Measurements from ENCODE around the gene TAPBP.

The TAPBP gene

GRCh38 chr6:33320315-33321181, 6.7 kb upstream of the TAPBP start:
- H3K9me3 ChIP-seq (ENCODE audit: low read length) = no peaks in the 10 kb centered on the region
- H2AFZ ChIP-seq (ENCODE audit: low read length) = no peak overlapping the region
- H3K9me2 ChIP-seq (ENCODE audit: low read depth, low read length) = no peaks in the 10 kb centered on the region
- H3K27me3 ChIP-seq (ENCODE audit: insufficient read depth, low read length) = no peaks in the 10 kb centered on the region
- peaks cover 32% of the 10 kb centered on the region for H3K36me3 ChIP-seq (ENCODE audit: insufficient read depth, low read length)
- H3K27ac ChIP-seq (ENCODE audit: low read depth, low read length, poor library complexity, severe bottlenecking) = peak overlapping the region; percentile 97
- no peaks in the 10 kb centered on the region for H4K20me1 ChIP-seq (ENCODE audit: insufficient read depth, low read length)
- TF ChIP-seq CTCF (IDR thresholded peaks at IDR 0.05; ENCODE audit: low read length) (no peak), EZH2 (IDR thresholded peaks at IDR 0.05; ENCODE audit: borderline replicate concordance, low read length) (no peak)
- peaks cover 65% of the 10 kb centered on the region for H3K4me1 ChIP-seq (ENCODE audit: insufficient read depth, low read length, severe bottlenecking)
- H3K79me2 ChIP-seq (ENCODE audit: insufficient read depth, low read length) = peaks cover 10% of the 10 kb centered on the region; the same call in 1 of the 2 replicates
- H3K4me2 ChIP-seq (ENCODE audit: low read length) = peak overlapping the region; percentile 93
- peak overlapping the region; percentile 95 for H3K9ac ChIP-seq (ENCODE audit: low read length)
- peaks cover 8% of the 10 kb centered on the region; the same call in 1 of the 2 replicates for H3F3A ChIP-seq (ENCODE audit: insufficient read depth, low read length)
- peak overlapping the region; percentile 83 for H3K4me3 ChIP-seq (ENCODE audit: low read depth, low read length, poor library complexity, severe bottlenecking)

DNA sequence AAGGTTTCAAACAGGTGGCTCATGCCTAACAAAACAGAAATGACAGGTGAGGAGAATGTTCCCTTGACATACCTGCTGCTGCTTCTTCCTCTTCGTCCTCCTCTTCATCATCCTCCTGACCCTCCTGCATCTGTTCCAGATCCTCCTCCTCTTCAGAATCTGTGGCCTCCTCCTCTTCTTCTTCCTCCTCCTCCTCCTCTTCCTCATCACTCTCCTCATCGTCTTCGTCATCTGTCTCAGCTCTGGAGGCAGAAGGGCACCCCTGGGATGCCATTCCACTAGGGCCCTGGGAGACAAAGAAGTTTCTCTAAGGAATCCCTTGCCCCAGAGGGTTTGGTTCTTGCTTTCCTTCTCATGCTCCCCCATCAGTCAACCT, 6.0 kb upstream of the TAPBP start:
- H3K27ac ChIP-seq (ENCODE audit: low read depth, low read length, poor library complexity, severe bottlenecking) = peak overlapping the region; percentile 97
- no peak overlapping the region for H3K4me3 ChIP-seq (ENCODE audit: low read depth, low read length, poor library complexity, severe bottlenecking)
- H3K79me2 ChIP-seq (ENCODE audit: insufficient read depth, low read length) = peaks cover 10% of the 10 kb centered on the region; the same call in 1 of the 2 replicates
- peak overlapping the region; percentile 93; the same call in 1 of the 2 replicates for H3K4me2 ChIP-seq (ENCODE audit: low read length)
- peaks cover 8% of the 10 kb centered on the region; the same call in 1 of the 2 replicates for H3F3A ChIP-seq (ENCODE audit: insufficient read depth, low read length)
- H3K9me3 ChIP-seq (ENCODE audit: low read length) = no peaks in the 10 kb centered on the region
- TF ChIP-seq EZH2 (IDR thresholded peaks at IDR 0.05; ENCODE audit: borderline replicate concordance, low read length) (no peak), CTCF (IDR thresholded peaks at IDR 0.05; ENCODE audit: low read length) (no peak)
- no peaks in the 10 kb centered on the region for H3K9me2 ChIP-seq (ENCODE audit: low read depth, low read length)
- no peaks in the 10 kb centered on the region for H3K27me3 ChIP-seq (ENCODE audit: insufficient read depth, low read length)
- H3K36me3 ChIP-seq (ENCODE audit: insufficient read depth, low read length) = peaks cover 32% of the 10 kb centered on the region
- peaks cover 59% of the 10 kb centered on the region for H3K4me1 ChIP-seq (ENCODE audit: insufficient read depth, low read length, severe bottlenecking)
- no peaks in the 10 kb centered on the region for H4K20me1 ChIP-seq (ENCODE audit: insufficient read depth, low read length)
- H2AFZ ChIP-seq (ENCODE audit: low read length) = no peak overlapping the region
- H3K9ac ChIP-seq (ENCODE audit: low read length) = no peak overlapping the region

GRCh38 chr6:33318426-33319073, 4.7 kb upstream of the TAPBP start:
- Histone ChIP-seq H3K9me2 (ENCODE audit: low read depth, low read length) (no peaks in the 10 kb centered on the region), H3K4me3 (ENCODE audit: low read depth, low read length, poor library complexity, severe bottlenecking) (peak overlapping the region; percentile 66), H3K9me3 (ENCODE audit: low read length) (no peaks in the 10 kb centered on the region), H3F3A (ENCODE audit: insufficient read depth, low read length) (peaks cover 4% of the 10 kb centered on the region; the same call in 1 of the 2 replicates), H3K4me2 (ENCODE audit: low read length) (peak overlapping the region; percentile 93), H3K9ac (ENCODE audit: low read length) (peak overlapping the region; percentile 54), H4K20me1 (ENCODE audit: insufficient read depth, low read length) (no peaks in the 10 kb centered on the region), H3K36me3 (ENCODE audit: insufficient read depth, low read length) (peaks cover 32% of the 10 kb centered on the region), H3K27me3 (ENCODE audit: insufficient read depth, low read length) (no peaks in the 10 kb centered on the region), H3K79me2 (ENCODE audit: insufficient read depth, low read length) (peaks cover 10% of the 10 kb centered on the region; the same call in 1 of the 2 replicates), H2AFZ (ENCODE audit: low read length) (no peak overlapping the region), H3K4me1 (ENCODE audit: insufficient read depth, low read length, severe bottlenecking) (peaks cover 53% of the 10 kb centered on the region), H3K27ac (ENCODE audit: low read depth, low read length, poor library complexity, severe bottlenecking) (peak overlapping the region; percentile 97)
- TF ChIP-seq CTCF (IDR thresholded peaks at IDR 0.05; ENCODE audit: low read length) = no peak

Data from OCI-LY1 (cell line).